PC-9 (cell line): Measurements from ENCODE around the gene MIGA2.

Experiments
- EZH2 ChIP-seq: fragments of 200-600 bp; sonication (generic); IDR thresholded peaks from 2 replicates; pipeline ENCODE4 v1.8.0; 2017; ENCODE audit warnings: antibody characterized with exemption, low read depth
- TF ChIP-seq, protein P1 (sequence below): fragments of 200-600 bp; sonication (generic); conservative IDR thresholded peaks from 2 replicates; pipeline ENCODE4 v1.6.1; 2017; ENCODE audit warnings: mixed run types, antibody characterized with exemption, mild to moderate bottlenecking, moderate library complexity

DNA sequence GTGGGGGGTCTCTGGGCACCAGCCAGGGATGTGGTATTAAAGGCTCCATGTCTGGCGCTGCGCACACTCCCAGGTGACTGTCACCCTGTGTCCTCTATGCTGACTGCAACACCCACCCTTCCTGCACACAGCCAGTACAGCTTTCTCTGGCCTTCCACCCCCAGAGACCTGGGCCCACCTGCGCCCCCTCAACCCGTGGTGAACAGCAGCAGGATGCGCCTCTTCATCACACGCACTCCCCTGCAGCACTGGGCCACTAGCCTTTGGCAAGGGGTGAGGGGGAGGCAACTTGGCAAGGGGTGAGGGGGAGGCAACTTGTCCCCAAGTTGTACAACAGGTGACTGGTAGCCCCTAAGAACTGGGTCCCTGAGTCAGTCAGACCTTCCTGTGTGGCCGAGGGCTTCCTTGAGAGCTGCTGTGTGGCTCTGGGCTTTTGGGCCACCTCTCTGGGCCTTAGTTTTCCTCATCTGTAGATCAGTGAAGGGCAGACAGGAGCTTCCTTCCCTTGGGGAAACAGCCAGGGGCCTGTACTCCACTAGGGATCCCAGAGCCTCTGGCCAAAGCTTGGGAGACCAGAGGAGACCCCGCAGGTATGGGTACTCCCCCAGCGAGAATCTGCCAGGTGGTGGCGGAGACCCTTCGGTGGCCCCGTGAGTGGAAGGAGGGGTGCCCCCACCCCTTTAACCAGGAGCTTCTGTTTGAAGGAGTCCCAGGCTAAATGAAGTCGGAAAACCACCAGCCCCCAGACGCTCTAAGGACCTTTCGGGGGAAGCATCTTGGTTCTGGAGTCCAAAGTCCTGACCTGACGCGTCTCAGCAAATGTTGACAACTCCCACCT lies 69.7 kb downstream of the MIGA2 start:
- TF ChIP-seq, protein P1, sequence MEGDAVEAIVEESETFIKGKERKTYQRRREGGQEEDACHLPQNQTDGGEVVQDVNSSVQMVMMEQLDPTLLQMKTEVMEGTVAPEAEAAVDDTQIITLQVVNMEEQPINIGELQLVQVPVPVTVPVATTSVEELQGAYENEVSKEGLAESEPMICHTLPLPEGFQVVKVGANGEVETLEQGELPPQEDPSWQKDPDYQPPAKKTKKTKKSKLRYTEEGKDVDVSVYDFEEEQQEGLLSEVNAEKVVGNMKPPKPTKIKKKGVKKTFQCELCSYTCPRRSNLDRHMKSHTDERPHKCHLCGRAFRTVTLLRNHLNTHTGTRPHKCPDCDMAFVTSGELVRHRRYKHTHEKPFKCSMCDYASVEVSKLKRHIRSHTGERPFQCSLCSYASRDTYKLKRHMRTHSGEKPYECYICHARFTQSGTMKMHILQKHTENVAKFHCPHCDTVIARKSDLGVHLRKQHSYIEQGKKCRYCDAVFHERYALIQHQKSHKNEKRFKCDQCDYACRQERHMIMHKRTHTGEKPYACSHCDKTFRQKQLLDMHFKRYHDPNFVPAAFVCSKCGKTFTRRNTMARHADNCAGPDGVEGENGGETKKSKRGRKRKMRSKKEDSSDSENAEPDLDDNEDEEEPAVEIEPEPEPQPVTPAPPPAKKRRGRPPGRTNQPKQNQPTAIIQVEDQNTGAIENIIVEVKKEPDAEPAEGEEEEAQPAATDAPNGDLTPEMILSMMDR: no peak
- TF ChIP-seq EZH2: no peak
